Measurements from ENCODE around the gene VRK1. TPM values are rescaled to one million over a fixed set of nuclear protein-coding genes. Genes with fewer than 3 reads are reported as not detected.

Gene VRK1
- polyA plus RNA-seq, 3 donors: 5.5 to 14.3 (median 13.2) TPM

- H3K27me3 ChIP-seq (ENCODE audit: control insufficient read depth in 2 of 2, insufficient read depth in 2 of 2, low read length in 2 of 2): no peaks in the 10 kb centered on the region
- H3K27me3 Mint-ChIP-seq (ENCODE audit: low read depth in 3 of 3): peaks cover 0 to 1% (median 1%) of the 10 kb centered on the region in 3 donors
- peaks cover 0 to 14% (median 0%) of the 10 kb centered on the region in 7 donors for H3K9me3 Mint-ChIP-seq
Measured at GRCh38 chr14:96922986-96923385, 125.8 kb downstream of the VRK1 start.

GRCh38 chr14:96925422-96925821 is 128.2 kb downstream of the VRK1 start:
- DNase-seq: no peak
- H3K79me2 ChIP-seq (ENCODE audit: insufficient read depth, low read length): no peaks in the 10 kb centered on the region
- intact Hi-C loops (cut with micrococcal nuclease): no loop called here
- TF ChIP-seq CTCF (IDR thresholded peaks at IDR 0.05): no peak
- H3K36me3 Mint-ChIP-seq: no peaks in the 10 kb centered on the region
- H3K4me3 Mint-ChIP-seq: no peak overlapping the region
- H3K9me3 Mint-ChIP-seq: peaks cover 0 to 14% (median 0%) of the 10 kb centered on the region in 7 donors
- no peak overlapping the region for H3K4me3 ChIP-seq (replicated peaks in 1 of 3; ENCODE audit: low read depth in 2 of 3, low read length in 3 of 3)
- H3K27me3 ChIP-seq (ENCODE audit: control insufficient read depth in 2 of 2, insufficient read depth in 2 of 2, low read length in 2 of 2): no peaks in the 10 kb centered on the region
- no peak overlapping the region for H3K4me2 ChIP-seq (replicated peaks; ENCODE audit: extremely low read depth, low read length, poor library complexity, severe bottlenecking)
- no peak overlapping the region for H3K27ac ChIP-seq (ENCODE audit: low read depth in 1 of 2, low read length in 2 of 2)
- no peak overlapping the region for H3K27ac Mint-ChIP-seq
- no peak overlapping the region for H2AFZ ChIP-seq (ENCODE audit: insufficient read depth, low read depth, low read length, poor library complexity, severe bottlenecking)
- peaks cover 9% of the 10 kb centered on the region for H3K4me1 Mint-ChIP-seq
- no peaks in the 10 kb centered on the region for H3K36me3 ChIP-seq (replicated peaks in 1 of 2; ENCODE audit: control insufficient read depth in 1 of 2, insufficient read depth in 2 of 2, low read length in 2 of 2)
- H3K27me3 Mint-ChIP-seq (ENCODE audit: low read depth in 3 of 3): no peaks in the 10 kb centered on the region
- no peaks in the 10 kb centered on the region for H4K20me1 ChIP-seq (ENCODE audit: insufficient read depth, low read length)
- 100% methylated on average over 3 of the region's 4 CpGs for WGBS (ENCODE audit: insufficient coverage)
- peaks cover 0 to 2% of the 10 kb centered on the region in 2 donors for H3K9me3 ChIP-seq (replicated peaks in 1 of 2; ENCODE audit: control insufficient read depth in 1 of 2, insufficient read depth in 1 of 2, low read length in 2 of 2)
- peaks cover 9% of the 10 kb centered on the region in 2 donors for H3K4me1 ChIP-seq (ENCODE audit: control insufficient read depth in 1 of 2, insufficient read depth in 2 of 2, low read length in 2 of 2)
- H3K9ac ChIP-seq (ENCODE audit: insufficient read depth, low read length, poor library complexity, severe bottlenecking): no peak overlapping the region

More at GRCh38 chr14:96922986-96923385, 125.8 kb downstream of the VRK1 start:
- Mint-ChIP-seq H3K4me1 (peaks cover 20% of the 10 kb centered on the region), H3K27ac (no peak overlapping the region), H3K4me3 (no peak overlapping the region), H3K36me3 (no peaks in the 10 kb centered on the region)
- Histone ChIP-seq H3K4me1 (ENCODE audit: control insufficient read depth in 1 of 2, insufficient read depth in 2 of 2, low read length in 2 of 2) (peaks cover 14 to 16% of the 10 kb centered on the region in 2 donors), H3K27ac (ENCODE audit: low read depth in 1 of 2, low read length in 2 of 2) (no peak overlapping the region), H3K4me3 (replicated peaks in 1 of 3; ENCODE audit: low read depth in 2 of 3, low read length in 3 of 3) (no peak overlapping the region), H2AFZ (ENCODE audit: insufficient read depth, low read depth, low read length, poor library complexity, severe bottlenecking) (no peak overlapping the region), H3K9ac (ENCODE audit: insufficient read depth, low read length, poor library complexity, severe bottlenecking) (no peak overlapping the region), H3K36me3 (replicated peaks in 1 of 2; ENCODE audit: control insufficient read depth in 1 of 2, insufficient read depth in 2 of 2, low read length in 2 of 2) (no peaks in the 10 kb centered on the region), H4K20me1 (ENCODE audit: insufficient read depth, low read length) (no peaks in the 10 kb centered on the region), H3K9me3 (replicated peaks in 1 of 2; ENCODE audit: control insufficient read depth in 1 of 2, insufficient read depth in 1 of 2, low read length in 2 of 2) (peaks cover 0 to 2% of the 10 kb centered on the region in 2 donors), H3K79me2 (ENCODE audit: insufficient read depth, low read length) (no peaks in the 10 kb centered on the region), H3K4me2 (replicated peaks; ENCODE audit: extremely low read depth, low read length, poor library complexity, severe bottlenecking) (no peak overlapping the region)
- WGBS (ENCODE audit: insufficient coverage): 100% methylated on average over 7 of the region's 8 CpGs
- no peak for DNase-seq
- no peak for TF ChIP-seq CTCF (IDR thresholded peaks at IDR 0.05)
- intact Hi-C loops (cut with micrococcal nuclease): no loop called here

Data from CD14-positive monocyte (primary cell).